Measurements from ENCODE around the gene SLC47A1.

DNA sequence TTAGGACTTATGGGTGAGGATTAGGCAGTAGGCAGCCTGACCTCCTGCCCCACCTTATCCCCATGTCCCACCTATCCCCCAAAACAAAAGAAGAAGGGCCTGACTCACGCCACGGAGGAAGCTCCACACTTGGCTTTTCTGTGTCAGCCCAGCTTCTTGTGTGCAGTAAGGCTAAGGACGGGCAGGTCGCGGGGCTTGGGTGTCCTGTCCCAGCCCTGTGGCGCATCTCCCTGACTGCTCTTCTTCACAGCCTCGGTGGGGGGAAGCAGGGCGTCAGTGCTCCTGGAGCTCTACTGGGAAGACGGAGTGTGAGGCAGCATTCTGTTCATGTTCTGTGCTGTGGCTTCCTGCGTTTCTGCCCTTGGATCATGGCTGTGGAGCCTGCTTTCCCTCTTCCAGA lies 80.3 kb downstream of the SLC47A1 start:
- TF ChIP-seq CTCF (IDR thresholded peaks at IDR 0.05; ENCODE audit: insufficient read depth, low read length) (no peak), GABPA (IDR thresholded peaks at IDR 0.05; ENCODE audit: low read depth) (no peak), REST (IDR thresholded peaks at IDR 0.05; ENCODE audit: insufficient replicate concordance, low read depth) (no peak), POLR2AphosphoS5 (IDR thresholded peaks at IDR 0.05; ENCODE audit: low read depth) (no peak), SPI1 (IDR thresholded peaks at IDR 0.05; ENCODE audit: borderline replicate concordance, low read depth) (no peak)
